SK-MEL-5 (cell line): ENCODE results near the gene TMEM63B. TPM values are rescaled to one million over a fixed set of nuclear protein-coding genes. Genes with fewer than 3 reads are reported as not detected.

Experiments used
- DNase-seq: peaks from one replicate; pipeline ENCODE4 v3.0.0-alpha.2; 2016; ENCODE audit warnings: low read depth, low spot score
- in situ Hi-C: cut with HindIII; loops from 2 replicates; pipeline ENCODE4 v1.10.0; 2016; ENCODE audit warnings: low sequenced_read_pairs, high pct_unique_total_duplicates, low pct_unique_long_range_greater_than_20kb
- total RNA-seq: library from RNA; depleted of rRNA; stranded (reverse); fragments of >200 nt; shearing (Covaris generic); gene quantifications from 2 replicates; pipeline ENCODE4 v1.2.3, GENCODE V29; 2014

Gene TMEM63B
- total RNA-seq, 1 experiment from 2014 or later = 23.6 TPM

DNA sequence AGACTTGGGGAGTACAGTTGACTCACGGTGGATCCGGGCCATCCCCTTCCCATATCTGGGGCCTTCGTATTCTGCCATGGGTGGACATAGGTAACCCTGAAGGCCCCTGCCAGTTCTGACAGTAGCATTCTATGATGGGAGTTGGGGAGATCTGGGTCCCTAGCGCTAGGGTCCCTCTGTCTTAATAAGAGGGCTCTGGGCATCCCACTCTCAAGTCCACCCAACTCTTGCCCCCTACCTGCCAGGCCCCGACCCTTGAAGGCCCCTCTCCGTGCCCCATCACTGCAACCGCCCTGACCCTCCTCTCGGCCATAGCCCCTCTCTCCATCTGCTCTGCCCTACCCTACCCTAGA lies 24.7 kb downstream of the TMEM63B start:
- in situ Hi-C loops = no loop called here

GRCh38 chr6:44152533-44152932 lies 25.2 kb downstream of the TMEM63B start:
- in situ Hi-C loops = no loop called here
- no peak for DNase-seq

More for the DNA sequence above, 24.7 kb downstream of the TMEM63B start:
- no peak for DNase-seq

GRCh38 chr6:44154067-44154466 lies 26.7 kb downstream of the TMEM63B start:
- in situ Hi-C loops = no loop called here
- no peak for DNase-seq

DNA sequence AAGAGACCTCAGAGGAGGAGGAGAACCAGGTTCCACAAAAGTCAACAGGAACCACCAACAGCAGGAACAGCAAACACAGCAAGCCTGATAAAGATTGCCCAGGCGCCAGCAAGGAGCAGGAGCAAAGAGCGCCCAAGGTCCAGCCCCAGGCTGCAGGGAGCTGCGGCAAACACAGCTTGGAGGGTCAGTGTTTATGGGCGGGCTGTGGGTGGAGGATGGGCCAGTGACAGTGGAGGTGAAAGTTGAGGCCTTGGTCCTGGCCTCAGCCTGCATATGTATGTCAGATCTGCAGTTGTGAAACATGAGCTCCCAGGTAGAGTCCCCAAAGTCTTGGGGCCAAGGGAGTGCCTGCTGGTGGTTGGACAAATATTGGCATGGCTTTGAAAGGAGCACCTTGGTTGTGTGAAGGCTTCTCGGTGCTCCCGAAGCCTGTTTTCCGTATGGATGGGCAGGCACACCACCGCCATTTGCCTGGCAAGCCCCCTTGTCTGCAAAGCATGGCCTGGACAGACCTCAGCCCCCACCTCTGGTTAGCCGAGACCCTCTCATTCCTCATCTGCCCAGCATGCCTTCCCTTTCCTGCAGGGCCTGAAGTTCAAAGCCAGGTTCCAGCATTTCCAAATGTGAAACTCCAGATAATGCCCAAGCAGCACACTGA lies 29.3 kb downstream of the TMEM63B start:
- in situ Hi-C loops = no loop called here

GRCh38 chr6:44157152-44157521 lies 29.8 kb downstream of the TMEM63B start:
- in situ Hi-C loops = no loop called here
- no peak for DNase-seq

More for the DNA sequence above, 29.3 kb downstream of the TMEM63B start:
- no peak for DNase-seq

- in situ Hi-C loops = no loop called here
- no peak for DNase-seq
These were observed 31.4 kb downstream of the TMEM63B start, which contains the start of gene CAPN11 for GRCh38 chr6:44158770-44159228. CAPN11 (plus strand) TSS chr6:44158820; CDS start chr6:44158849, 29 bp downstream.

DNA sequence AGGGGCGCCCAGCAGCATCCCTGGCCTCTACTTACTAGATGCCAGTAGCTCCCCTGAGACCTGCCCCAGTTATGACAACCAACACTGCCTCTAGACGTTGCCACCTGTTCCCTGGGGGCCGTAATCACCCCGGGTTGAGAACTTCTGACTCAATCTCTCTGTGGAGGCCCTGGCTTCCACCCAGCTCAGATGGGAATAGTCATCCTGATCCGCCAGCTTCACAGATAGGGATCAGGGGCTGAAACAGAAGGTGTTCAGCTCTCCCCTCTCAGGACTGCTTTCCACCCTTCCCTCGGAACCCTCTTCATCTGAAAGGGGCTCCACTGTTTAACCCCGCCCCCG lies 34.6 kb downstream of the TMEM63B start:
- in situ Hi-C loops = no loop called here

DNA sequence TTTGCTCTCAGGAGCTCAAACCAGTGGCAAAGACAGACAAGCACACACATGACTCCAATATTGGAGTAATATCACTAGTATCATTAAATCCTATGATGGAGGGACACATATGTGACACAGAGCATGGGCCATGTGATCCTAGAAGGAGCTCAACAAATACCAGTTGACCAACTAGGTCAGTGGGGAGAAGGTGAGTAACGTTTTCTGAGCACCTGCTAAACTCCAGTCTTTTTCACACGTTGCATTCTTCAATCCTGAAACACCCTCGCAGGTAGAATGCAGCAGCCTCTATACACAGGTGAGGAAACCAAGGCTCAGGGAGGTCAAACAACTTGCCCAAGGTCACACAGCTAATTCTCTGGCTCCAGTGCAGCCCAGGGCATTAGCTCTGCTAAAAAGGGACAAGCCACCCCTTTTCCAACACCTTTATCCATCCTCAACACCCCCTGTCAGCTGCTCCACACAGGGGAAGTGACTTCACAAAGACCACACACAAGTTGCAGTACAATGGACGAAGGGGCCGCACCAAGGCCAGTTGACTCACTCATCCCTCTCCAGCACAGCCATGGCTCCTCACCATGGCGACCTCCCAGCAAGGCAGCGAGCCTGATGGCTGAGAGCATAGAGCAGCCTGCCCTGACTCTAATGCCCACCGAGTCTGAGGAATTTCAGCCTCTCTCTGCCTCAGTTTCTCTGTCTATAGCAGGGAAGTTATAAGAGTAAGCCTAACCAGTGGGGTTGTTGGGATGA lies 35.7 kb downstream of the TMEM63B start:
- DNase-seq = no peak
- in situ Hi-C loops = no loop called here

More for the DNA sequence above, 34.6 kb downstream of the TMEM63B start:
- DNase-seq = no peak

DNA sequence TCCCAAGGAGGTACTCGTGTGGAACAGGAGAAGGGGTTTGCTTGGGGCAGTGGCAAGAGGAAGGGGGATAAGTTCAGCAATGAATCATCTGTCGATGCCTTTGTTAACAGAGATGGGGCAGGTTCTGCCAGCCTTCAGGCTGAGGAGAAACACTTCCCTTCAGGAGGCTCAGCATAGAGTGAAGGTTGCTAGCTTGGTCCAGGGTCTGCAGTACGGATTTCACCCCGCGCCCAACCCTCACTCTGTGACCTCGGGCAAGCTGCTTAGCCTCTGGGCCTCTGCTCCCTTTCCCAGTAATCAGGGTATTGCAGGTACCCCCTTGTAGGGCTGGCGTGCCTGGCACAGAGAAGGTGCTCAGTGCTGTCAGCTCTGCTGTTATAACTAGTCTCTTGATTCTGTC lies 38.8 kb downstream of the TMEM63B start:
- no peak for DNase-seq
- in situ Hi-C loops = no loop called here

DNA sequence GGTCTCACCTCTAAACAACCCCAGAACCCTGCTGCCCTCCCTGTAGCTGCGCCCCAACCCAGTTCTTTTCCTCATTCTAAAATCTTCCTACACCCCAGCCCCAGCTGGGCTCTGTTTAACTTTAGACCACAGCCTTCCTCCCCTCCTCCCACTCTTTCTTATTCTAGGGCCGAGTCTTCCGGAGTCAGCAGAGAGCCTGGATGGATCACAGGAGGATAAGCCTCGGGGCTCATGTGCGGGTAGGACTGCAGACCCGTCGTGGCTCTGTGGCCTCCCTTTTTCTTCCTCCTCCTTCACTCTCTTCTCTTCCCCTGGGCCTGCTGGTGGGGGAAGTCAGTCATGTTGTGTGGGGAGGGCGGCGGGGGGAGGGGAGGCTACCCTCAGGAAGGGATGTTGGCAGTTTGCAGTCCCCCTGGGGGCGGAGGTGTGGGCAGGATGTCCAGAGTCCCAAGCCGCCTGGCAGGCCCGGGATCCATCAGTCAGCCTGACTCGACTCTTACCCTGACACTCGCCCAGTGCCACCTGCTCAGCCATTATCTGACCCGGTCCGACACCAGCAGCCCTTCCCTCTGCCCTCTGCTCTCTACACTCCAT lies 39.3 kb downstream of the TMEM63B start:
- DNase-seq = no peak
- in situ Hi-C loops = no loop called here

DNA sequence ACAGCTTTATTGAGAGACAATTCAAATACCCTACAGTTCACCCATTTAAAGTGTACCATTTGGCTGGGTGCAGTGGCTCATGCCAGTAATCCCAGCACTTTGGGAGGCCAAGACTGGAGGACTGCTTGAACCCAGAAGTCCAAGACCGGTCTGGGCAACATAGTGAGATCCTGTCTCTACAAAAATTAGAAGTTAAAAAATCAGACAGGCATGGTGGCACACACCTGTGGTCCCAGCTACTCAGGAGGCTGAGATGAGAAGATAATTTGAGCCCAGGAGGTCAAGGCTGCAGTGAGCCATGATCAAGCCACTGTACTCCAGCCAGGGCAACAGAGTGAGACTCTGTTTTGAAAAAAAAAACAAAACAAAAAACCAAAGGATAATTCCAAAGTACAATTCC lies 40.2 kb downstream of the TMEM63B start:
- no peak for DNase-seq

GRCh38 chr6:44169154-44169553 lies 41.8 kb downstream of the TMEM63B start:
- in situ Hi-C loops = no loop called here
- DNase-seq = no peak

More for the DNA sequence above, 40.2 kb downstream of the TMEM63B start:
- in situ Hi-C loops = no loop called here

DNA sequence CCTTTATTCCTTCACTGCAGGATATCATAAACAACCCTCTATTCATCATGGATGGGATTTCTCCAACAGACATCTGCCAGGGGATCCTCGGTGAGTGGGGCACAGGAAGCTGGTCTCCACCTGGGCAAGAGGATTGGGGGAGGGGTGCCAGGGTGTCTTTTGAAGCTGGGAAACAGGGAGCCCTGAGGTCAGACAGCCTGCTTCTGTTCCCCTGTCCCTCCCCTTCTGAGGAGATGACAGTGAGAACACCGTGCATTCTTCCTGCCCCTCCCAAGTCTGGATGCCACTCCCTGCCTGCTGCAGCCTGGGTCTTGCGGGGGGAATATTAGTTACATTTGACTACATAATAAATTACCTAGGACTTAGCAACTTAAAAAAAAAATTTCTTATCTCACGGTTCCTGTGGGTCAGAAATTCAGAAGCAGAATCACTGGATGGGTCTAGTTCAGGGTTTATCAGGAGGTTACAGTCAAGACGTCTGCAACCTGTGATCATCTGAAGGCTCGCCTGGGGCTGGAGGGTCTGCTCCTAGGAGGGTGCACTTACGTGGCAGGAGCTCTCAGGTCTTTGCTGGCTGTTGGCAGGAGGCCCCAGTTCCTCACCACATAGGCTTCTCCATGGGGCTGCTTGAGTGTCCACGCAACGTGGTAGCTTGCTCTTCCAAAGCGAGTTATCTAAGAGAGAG lies 42.7 kb downstream of the TMEM63B start:
- no peak for DNase-seq
- in situ Hi-C loops = no loop called here

DNA sequence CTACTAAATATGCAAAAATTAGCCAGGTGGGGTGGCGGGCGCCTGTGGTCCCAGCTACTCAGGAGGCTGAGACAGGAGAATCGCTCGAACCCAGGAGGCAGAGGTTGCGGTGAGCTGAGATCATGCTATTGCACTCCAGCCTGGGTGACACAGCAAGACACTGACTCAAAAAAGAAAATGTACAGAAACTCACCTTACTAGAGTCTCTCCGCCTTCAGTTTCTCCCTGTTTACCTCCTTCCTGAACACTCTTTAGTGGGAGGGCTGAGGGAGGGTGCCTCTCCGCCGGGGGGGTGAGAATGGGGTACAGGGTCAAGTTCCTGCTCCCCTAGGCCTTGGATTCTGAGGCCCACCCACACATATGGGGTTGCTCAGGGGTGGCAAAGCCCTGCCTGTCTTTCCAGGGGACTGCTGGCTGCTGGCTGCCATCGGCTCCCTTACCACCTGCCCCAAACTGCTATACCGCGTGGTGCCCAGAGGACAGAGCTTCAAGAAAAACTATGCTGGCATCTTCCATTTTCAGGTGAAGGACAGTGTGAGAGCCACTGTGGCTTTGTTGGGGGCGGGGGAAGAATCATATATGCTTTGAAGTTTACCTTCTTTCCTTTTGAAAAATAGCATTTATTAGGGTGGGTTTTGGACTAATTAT lies 44.7 kb downstream of the TMEM63B start:
- no peak for DNase-seq
- in situ Hi-C loops = no loop called here

- in situ Hi-C loops = no loop called here
- peak; percentile 86 for DNase-seq
These were observed 45.6 kb downstream of the TMEM63B start for GRCh38 chr6:44172731-44173500.

DNA sequence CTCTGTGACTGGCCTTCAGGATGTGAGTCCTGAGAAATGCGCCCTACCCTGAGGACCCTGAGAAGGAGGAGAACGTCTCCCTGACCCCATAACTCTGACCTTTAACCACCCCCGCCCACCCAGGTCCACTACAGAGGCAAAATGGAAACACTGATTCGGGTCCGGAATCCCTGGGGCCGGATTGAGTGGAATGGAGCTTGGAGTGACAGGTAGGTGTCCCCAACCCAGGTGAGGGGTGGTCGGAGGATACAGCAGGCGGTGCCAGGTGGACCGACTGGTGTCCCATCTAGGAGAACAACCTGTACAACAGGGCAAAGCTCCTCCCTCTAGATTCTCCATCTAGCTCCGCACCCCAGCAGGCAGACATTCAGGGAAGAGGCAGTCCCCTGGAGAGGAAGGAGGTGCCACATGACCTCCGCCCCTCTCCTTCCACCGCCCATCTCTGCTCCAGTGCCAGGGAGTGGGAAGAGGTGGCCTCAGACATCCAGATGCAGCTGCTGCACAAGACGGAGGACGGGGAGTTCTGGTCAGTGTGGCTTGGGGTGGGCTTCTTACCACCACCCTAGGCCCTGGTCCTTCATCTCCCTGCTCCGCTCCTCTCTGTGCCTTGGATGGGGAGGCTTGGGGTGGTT lies 48.9 kb downstream of the TMEM63B start:
- no peak for DNase-seq
- in situ Hi-C loops = no loop called here
